SK-N-MC (cell line): Measurements from ENCODE around the gene ARHGAP28.

ENCODE experiments used
- EZH2 ChIP-seq: fragments of 200-600 bp; sonication (generic); IDR thresholded peaks from one replicate; pipeline ENCODE4 v1.6.1; 2017; ENCODE audit warnings: antibody characterized with exemption
- POLR2AphosphoS5 ChIP-seq: IDR thresholded peaks from 2 replicates; pipeline ENCODE4 v1.6.1; 2012; ENCODE audit warnings: mild to moderate bottlenecking, low read depth, low read length, borderline replicate concordance

DNA sequence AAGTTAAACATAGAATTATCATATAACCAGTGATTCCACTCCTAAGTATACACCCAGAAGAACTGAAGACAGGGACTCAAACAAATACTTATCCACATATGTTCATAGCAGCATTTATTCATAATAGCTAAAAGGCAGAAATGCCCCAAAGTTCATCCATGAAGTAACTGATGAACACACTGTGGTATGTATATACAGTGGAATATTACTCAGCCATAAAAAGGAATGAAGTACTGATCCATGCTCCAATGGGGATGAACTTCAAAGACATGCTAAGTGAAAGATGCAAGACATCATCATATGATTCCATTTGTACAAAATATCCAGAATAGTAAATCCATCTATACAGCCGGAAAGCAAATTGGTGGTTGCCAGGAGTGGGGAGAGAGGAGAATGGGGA lies 230.6 kb downstream of the ARHGAP28 start:
- no peak for TF ChIP-seq EZH2
- no peak for TF ChIP-seq POLR2AphosphoS5
